Fibroblast of villous mesenchyme (primary cell): Measurements from ENCODE around the gene PCSK6. TPM values are rescaled to one million over a fixed set of nuclear protein-coding genes. Genes with fewer than 3 reads are reported as not detected.

Experiments used
- DNase-seq: peaks from one replicate; pipeline ENCODE4 v3.0.0-alpha.2; 2010; ENCODE audit warnings: low read depth
- H3K4me3 ChIP-seq: 2 replicates; pipeline ENCODE4 v1.5.1; 2011; ENCODE audit warnings: low read depth, mild to moderate bottlenecking, low read length
- CTCF ChIP-seq: IDR thresholded peaks from 2 replicates; pipeline ENCODE4 v1.5.1; 2012; ENCODE audit warnings: low read depth, mild to moderate bottlenecking, low read length; ENCODE audit not compliant: insufficient read depth
- total RNA-seq: library from RNA; depleted of rRNA; stranded (reverse); fragments of >200 nt; gene quantifications from 2 replicates; pipeline ENCODE4 v1.2.3, GENCODE V29; 2012

The PCSK6 gene
- total RNA-seq, 1 donor = 10.4 TPM

DNA sequence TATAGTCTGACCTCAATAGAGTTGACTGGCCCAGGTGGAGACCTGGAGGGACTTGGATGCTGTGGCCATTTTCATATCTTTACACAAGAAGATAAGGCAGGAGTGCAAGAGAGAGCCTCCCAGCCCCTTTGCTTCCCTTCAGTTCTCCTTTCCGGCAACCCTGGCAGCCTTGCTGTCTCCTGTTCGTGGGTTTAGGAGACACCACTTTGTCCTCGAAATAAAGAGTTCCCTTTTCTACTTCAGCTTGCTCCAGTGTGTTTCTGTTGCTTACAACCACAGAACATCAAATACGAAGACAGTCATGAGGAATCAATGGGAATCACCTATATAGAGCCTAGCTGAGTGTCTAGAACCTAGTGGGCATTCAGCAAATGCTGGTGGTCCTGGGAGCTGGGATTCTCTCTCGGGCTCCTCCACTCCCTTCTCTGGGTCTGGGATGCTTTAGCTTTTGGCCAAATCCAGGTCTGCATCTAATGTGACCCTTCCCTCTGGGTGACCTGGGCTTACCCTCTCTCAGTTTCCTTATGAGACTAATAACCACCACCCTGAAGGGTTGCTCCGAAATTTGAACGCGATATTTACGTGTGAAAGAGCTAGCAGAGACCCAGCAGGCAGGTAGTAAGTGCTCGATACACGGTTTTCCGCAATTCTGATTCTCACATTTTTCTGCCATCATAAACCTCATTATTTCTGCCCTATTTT, 44.5 kb downstream of the PCSK6 start:
- no peak overlapping the region for H3K4me3 ChIP-seq
- DNase-seq = no peak
- no peak for TF ChIP-seq CTCF

DNA sequence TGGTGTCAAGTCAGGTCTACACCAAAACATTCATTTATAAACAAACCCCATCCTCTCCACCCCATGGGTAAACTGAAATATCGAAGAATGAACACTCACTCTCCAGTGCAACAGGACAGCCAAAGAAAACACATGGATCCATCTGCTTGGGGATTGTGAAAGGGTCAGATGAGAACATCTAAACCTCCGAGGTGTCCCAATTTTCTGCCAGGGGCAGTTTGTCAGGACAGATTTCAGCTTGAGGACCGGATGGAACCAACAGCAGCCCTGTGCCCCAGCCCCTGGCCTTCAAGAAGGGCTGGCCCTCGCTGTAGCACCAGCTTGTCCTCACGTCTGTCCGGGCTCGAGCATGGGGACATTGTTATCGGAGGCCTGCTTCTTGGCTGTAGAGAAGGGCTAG, 45.5 kb downstream of the PCSK6 start:
- no peak for DNase-seq
- no peak overlapping the region for H3K4me3 ChIP-seq
- TF ChIP-seq CTCF = no peak

- no peak for TF ChIP-seq CTCF
- no peak overlapping the region for H3K4me3 ChIP-seq
- no peak for DNase-seq
Observed at GRCh38 chr15:101442272-101442671, 47.2 kb downstream of the PCSK6 start.

DNA sequence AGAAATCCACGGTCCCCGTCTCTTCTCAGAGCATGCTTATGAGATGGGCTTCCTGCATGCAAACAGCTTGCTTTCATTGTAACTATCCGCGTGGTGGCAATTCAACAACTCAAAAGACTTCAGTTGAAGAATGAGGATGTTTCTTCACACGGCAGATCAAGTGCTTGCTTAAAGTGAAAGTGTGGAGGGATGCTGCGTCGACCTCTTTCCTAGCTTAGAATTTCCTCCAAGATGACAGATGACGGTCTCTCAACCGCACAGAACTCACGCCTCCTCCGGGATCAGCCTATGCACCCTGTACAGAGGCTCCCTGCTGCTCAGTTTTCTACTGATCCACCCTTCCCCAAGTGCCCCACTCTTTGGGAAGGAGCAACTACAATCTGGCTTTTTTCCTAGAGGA, 47.8 kb downstream of the PCSK6 start:
- TF ChIP-seq CTCF = no peak
- DNase-seq = no peak
- H3K4me3 ChIP-seq = no peak overlapping the region

DNA sequence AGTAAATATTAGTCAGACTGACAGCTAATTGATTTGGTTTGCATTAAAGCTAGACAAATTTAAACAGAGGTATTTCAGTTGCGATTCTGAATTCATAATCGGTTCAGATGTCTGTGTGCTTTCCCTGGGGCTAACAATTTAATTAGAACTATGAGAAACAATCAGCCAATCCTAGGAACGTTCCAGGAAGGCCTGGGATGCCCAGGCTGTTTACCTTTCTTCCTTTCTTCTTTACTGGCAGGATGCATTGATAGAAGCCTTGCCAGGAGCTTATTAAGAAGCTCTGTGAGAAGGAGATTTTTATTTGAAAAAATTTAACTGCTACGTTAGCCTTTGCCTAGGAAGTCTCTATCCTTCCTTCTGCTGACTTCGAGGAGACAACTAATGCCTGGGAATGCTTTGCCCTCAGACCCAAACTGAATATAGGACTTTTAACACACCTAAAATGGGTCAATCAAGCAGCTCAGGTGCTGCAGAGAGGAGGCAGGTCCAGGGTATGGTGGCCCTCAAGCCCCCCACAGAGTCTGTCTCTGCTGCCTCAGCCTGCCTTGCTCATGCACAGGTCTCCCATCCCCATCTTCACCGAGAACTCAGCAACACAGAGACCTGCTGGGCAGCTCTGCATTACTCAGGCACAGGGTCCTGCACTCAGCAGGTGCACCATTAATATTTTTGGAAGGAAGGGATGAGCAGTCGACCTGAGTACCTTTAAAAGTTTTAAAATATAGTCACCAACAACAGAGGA, 48.5 kb downstream of the PCSK6 start:
- DNase-seq = no peak
- H3K4me3 ChIP-seq = no peak overlapping the region

GRCh38 chr15:101439920-101440319, 49.6 kb downstream of the PCSK6 start:
- no peak for TF ChIP-seq CTCF
- peak overlapping the region; percentile 19 for H3K4me3 ChIP-seq
- DNase-seq = peak; percentile 77

More for the DNA sequence above, 48.5 kb downstream of the PCSK6 start:
- no peak for TF ChIP-seq CTCF
